Tibial artery (tissue), 4 donors: ENCODE results near the gene CNTNAP1.
A peak's percentile ranks its signal among the peaks of the same experiment; 100 is the strongest.

Source experiments
- DNase-seq, 2 donors: peaks; one replicate each; pipeline ENCODE4 v3.0.0-alpha.2; 2019
- H3K27ac ChIP-seq, 2 donors: fragments of 200-600 bp; sonication (generic) in 1 of 2; 1 replicate in 1 of 2; 2 replicates in 1 of 2; pipeline ENCODE4 v1.5.1; 2018 to 2019; ENCODE audit warnings: mild to moderate bottlenecking in 1 of 2
- H3K27me3 ChIP-seq, 2 donors: fragments of 200-600 bp; sonication (generic) in 1 of 2; one replicate each; pipeline versions ENCODE4 v1.5.1 to v1.6.0; 2016 to 2019
- H3K36me3 ChIP-seq, 3 donors: fragments of 200-600 bp; sonication (generic) in 2 of 3; one replicate each; pipeline ENCODE4 v1.5.1; 2016 to 2019; ENCODE audit warnings: mild to moderate bottlenecking in 2 of 3
- H3K4me1 ChIP-seq, 4 donors: fragments of 200-600 bp; sonication (generic) in 2 of 4; 1 replicate in 3 of 4; 2 replicates in 1 of 4; pipeline ENCODE4 v1.5.1; 2016 to 2019
- H3K4me3 ChIP-seq, 2 donors: fragments of 200-600 bp; sonication (generic) in 1 of 2; 1 replicate in 1 of 2; 2 replicates in 1 of 2; pipeline ENCODE4 v1.5.1; 2018 to 2019; ENCODE audit warnings: mild to moderate bottlenecking in 2 of 2
- H3K9me3 ChIP-seq, 3 donors: fragments of 200-600 bp; sonication (generic) in 1 of 3; one replicate each; pipeline ENCODE4 v1.5.1; 2016 to 2019
- intact Hi-C: fragments of 100-400 bp; cut with DNase I; formaldehyde crosslinking; loops from one replicate; pipeline ENCODE4 v1.15.0; 2023; ENCODE audit warnings: low total_unique reads
- TF ChIP-seq, protein P1 (sequence below), 2 experiments: fragments of 200-600 bp in 1 of 2; fragments of 450-650 bp in 1 of 2; IDR thresholded peaks; one replicate each; pipeline ENCODE4 v1.5.1; 2017 to 2019; ENCODE audit warnings: antibody characterized with exemption in 2 of 2, mild to moderate bottlenecking in 1 of 2, moderate library complexity in 1 of 2

The CNTNAP1 gene

DNA sequence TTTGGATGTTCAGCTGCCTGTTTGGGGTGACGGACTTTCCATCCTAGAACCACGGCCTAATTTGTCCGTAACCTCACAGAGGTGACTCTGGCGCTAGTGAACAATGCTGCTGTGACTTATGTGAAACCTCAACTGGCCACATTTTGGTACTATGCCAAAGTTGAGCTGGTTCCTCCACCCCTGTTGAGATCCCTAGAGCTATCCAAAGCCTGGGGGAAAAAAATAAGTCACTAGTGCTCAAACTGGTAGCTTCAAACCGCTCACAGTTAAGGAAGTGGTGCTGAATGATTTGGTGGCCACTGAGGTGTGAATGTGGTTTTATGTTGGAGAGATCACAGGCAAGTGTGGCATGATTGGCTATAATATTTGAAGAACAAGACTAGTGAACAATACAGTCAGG, 34.6 kb upstream of the CNTNAP1 start:
- no peak for DNase-seq
- H3K27me3 ChIP-seq, result no peaks in the 10 kb centered on the region
- no peaks in the 10 kb centered on the region for H3K36me3 ChIP-seq
- no peaks in the 10 kb centered on the region for H3K9me3 ChIP-seq
- intact Hi-C loops, result no loop called here
- no peaks in the 10 kb centered on the region for H3K4me1 ChIP-seq
- TF ChIP-seq, protein P1, sequence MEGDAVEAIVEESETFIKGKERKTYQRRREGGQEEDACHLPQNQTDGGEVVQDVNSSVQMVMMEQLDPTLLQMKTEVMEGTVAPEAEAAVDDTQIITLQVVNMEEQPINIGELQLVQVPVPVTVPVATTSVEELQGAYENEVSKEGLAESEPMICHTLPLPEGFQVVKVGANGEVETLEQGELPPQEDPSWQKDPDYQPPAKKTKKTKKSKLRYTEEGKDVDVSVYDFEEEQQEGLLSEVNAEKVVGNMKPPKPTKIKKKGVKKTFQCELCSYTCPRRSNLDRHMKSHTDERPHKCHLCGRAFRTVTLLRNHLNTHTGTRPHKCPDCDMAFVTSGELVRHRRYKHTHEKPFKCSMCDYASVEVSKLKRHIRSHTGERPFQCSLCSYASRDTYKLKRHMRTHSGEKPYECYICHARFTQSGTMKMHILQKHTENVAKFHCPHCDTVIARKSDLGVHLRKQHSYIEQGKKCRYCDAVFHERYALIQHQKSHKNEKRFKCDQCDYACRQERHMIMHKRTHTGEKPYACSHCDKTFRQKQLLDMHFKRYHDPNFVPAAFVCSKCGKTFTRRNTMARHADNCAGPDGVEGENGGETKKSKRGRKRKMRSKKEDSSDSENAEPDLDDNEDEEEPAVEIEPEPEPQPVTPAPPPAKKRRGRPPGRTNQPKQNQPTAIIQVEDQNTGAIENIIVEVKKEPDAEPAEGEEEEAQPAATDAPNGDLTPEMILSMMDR (IDR thresholded peaks at IDR 0.05), result no peak
- no peak overlapping the region for H3K4me3 ChIP-seq
- H3K27ac ChIP-seq, result no peak overlapping the region

DNA sequence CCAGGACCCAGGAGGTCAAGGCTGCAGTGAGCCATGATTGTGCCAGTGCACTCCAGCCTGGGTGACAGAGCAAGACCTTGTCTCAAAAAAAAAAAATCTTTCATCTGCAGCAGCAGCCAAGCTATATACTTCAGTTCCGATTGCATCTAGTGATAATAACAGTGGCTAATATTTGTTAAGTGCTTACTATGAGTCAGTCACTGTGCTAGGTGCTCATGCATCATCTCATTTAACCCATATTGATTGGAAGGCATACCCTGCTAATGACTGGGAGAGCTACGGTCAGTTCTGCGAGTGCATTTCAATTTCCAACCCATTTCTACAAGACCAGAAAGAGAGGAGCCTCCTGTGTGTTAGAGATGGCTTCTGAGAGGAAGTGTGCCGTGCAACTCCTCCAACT, 30.9 kb upstream of the CNTNAP1 start:
- no peak overlapping the region for H3K4me3 ChIP-seq
- no peaks in the 10 kb centered on the region for H3K36me3 ChIP-seq
- no peaks in the 10 kb centered on the region for H3K9me3 ChIP-seq
- DNase-seq, result no peak
- TF ChIP-seq, protein P1 (IDR thresholded peaks at IDR 0.05), result no peak
- intact Hi-C loops, result loop anchor here (5.0 kb wide), 1 partner anchor 44 kb away; the partner anchor contains the start of genes RETREG3 and TUBG1
- peaks cover 0 to 14% (median 6%) of the 10 kb centered on the region in 4 donors for H3K4me1 ChIP-seq
- no peak overlapping the region for H3K27ac ChIP-seq
- no peaks in the 10 kb centered on the region for H3K27me3 ChIP-seq

DNA sequence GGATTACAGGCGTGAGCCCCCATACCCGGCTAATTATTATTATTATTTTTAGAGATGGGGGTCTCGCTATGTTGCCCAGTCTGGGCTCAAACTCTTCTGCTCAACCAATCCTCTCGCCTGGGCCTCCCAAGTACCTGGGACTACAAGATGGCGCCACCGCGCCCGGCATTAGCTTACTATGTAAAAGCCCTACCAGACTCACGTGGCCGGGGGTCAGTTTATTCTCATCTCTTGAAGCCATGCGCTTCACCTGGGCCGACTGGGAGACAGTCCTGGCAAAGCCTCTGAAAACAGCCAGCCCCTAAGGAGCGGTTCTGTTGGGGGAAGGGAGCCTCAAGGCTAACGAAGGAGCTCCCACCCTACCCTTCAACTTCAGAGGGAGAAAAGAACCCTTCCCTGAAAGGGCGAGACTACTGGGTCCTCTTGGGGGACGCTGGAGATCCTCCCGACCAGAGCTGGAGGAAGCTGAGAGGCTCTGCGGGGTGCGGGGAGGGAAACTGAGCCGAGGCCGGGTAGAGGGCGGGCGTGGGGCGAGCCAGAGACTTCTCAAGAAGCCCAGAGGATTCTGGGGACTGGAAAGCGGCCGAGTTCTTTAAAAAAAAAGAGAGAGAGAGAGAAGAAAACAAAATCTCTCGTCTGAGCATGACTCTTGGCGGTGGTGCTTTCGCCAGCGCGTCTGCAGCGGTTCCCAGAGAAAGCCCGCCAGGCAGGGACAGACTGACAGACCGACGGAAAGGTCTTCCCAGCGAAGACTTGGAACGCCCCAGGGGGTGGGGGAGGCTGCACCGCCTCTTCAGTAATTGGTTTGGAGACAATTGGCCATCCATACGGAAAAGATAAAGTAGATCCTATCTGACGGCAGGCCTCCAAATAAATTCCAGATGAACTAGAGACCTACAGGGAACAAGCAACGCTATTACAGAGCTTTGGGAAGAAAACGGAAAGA, 28.9 kb upstream of the CNTNAP1 start:
- intact Hi-C loops, result loop anchor here (5.0 kb wide), 1 partner anchor 46 kb away; the partner anchor contains the start of genes RETREG3 and TUBG1
- no peaks in the 10 kb centered on the region for H3K9me3 ChIP-seq
- peak overlapping the region; percentile 43 to 46 for H3K4me3 ChIP-seq
- H3K36me3 ChIP-seq, result no peaks in the 10 kb centered on the region
- TF ChIP-seq, protein P1 (IDR thresholded peaks at IDR 0.05), result no peak
- peak overlapping the region; percentile 80 to 86 for H3K27ac ChIP-seq
- peaks cover 0 to 14% (median 6%) of the 10 kb centered on the region in 4 donors for H3K4me1 ChIP-seq
- no peaks in the 10 kb centered on the region for H3K27me3 ChIP-seq
- peak; percentile 61 to 89 for DNase-seq

DNA sequence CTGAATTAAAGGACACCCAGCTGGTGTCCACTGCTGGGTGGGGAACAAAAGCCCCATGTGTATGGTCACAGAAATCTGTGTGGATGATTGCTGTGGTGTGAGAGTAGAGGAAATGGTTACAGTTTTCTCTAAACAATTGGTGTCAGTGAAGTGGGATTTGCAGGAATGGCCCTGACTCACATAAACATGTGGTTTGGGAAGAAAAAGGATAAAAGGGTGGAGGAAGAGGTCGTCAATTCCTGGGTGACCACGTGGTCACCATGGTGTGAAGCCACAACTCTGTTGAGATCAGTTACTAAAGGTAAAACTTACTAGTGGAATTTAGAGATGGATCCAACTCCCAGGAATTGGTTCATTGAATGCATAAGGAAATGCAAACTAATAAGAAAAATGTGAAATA, 26.8 kb upstream of the CNTNAP1 start:
- Histone ChIP-seq H3K27me3 (no peaks in the 10 kb centered on the region), H3K36me3 (no peaks in the 10 kb centered on the region), H3K4me1 (peaks cover 0 to 23% (median 19%) of the 10 kb centered on the region in 4 donors), H3K27ac (no peak overlapping the region), H3K9me3 (no peaks in the 10 kb centered on the region), H3K4me3 (no peak overlapping the region)
- TF ChIP-seq, protein P1 (IDR thresholded peaks at IDR 0.05), result no peak
- intact Hi-C loops, result no loop called here
- no peak for DNase-seq

DNA sequence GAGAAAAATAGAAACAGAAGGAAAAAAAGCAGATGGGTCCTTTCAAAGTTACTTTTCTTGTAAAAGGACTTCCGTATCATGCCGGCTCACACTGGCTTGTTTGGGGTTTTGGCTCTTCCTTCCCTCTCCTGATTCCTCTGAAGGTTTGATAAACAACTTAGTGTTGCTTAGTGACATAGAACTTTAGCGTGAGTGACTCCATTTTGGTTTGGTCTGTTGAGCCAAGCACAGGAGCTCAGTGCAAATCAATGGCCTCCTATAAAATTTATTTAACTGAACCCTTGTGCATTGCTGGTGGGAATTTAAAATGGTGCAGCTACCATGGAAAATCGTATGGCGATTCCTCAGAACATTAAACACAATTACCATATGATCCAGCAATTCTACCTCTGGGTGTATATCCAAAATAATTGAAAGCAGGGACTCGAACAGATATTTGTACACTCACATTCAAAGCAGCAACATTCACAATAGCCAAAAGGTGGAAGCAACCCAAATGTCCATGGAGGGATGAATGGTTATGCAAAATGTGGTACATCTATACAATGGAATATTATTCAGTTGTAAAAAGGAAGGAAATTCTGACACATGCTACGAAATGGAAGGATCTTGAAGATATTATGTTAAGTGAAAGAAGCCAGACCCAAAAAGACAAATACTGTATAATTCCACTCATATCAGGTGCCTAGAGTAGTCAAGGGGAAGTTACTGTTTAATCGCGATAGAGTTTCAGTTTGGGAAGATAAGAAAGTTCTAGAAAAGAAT, 24.3 kb upstream of the CNTNAP1 start:
- no peak for DNase-seq
- peaks cover 0 to 33% (median 24%) of the 10 kb centered on the region in 4 donors for H3K4me1 ChIP-seq
- H3K36me3 ChIP-seq, result peaks cover 0 to 10% (median 0%) of the 10 kb centered on the region in 3 donors
- H3K27me3 ChIP-seq, result no peaks in the 10 kb centered on the region
- intact Hi-C loops, result no loop called here
- TF ChIP-seq, protein P1 (IDR thresholded peaks at IDR 0.05), result no peak
- no peak overlapping the region for H3K27ac ChIP-seq
- H3K9me3 ChIP-seq, result no peaks in the 10 kb centered on the region
- no peak overlapping the region for H3K4me3 ChIP-seq
